DND-41 (cell line): ENCODE data around the gene CUBN.

Source experiments
- EZH2 ChIP-seq: IDR thresholded peaks from 3 replicates; pipeline ENCODE4 v1.6.1; 2012; ENCODE audit warnings: borderline replicate concordance, low read depth, mild to moderate bottlenecking, moderate library complexity, low read length, inconsistent platforms; ENCODE audit not compliant: severe bottlenecking
- TF ChIP-seq, protein P1 (sequence below): IDR thresholded peaks from 2 replicates; pipeline ENCODE4 v1.5.1; 2012; ENCODE audit warnings: borderline replicate concordance, low read length, moderate library complexity, mild to moderate bottlenecking; ENCODE audit not compliant: poor library complexity, severe bottlenecking; ENCODE audit errors: extremely low read depth

DNA sequence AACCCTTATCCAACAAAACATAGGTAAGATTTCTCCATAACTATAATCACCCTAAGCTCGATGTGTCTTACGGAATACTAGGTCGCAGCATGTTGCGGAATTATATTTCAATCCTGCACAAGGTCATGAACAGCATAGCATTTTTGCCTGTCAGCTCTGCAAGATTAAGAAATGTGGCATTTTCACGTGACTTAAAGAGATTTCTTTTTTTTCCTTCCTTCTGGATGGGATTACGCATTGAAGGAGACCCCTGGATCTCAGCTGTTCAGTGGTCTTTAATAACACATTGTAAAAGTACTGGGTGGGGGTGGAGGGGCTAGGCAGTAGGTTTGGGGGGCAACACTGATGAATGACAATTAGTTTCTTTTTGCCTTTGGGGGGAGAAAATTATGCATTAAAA lies 106.7 kb downstream of the CUBN start:
- TF ChIP-seq, protein P1, sequence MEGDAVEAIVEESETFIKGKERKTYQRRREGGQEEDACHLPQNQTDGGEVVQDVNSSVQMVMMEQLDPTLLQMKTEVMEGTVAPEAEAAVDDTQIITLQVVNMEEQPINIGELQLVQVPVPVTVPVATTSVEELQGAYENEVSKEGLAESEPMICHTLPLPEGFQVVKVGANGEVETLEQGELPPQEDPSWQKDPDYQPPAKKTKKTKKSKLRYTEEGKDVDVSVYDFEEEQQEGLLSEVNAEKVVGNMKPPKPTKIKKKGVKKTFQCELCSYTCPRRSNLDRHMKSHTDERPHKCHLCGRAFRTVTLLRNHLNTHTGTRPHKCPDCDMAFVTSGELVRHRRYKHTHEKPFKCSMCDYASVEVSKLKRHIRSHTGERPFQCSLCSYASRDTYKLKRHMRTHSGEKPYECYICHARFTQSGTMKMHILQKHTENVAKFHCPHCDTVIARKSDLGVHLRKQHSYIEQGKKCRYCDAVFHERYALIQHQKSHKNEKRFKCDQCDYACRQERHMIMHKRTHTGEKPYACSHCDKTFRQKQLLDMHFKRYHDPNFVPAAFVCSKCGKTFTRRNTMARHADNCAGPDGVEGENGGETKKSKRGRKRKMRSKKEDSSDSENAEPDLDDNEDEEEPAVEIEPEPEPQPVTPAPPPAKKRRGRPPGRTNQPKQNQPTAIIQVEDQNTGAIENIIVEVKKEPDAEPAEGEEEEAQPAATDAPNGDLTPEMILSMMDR, result no peak
- TF ChIP-seq EZH2, result no peak
